Measurements from ENCODE around the gene DEFB132. TPM values are rescaled to one million over a fixed set of nuclear protein-coding genes. Genes with fewer than 3 reads are reported as not detected.

Gene DEFB132
- total and polyA plus RNA-seq, 9 of the 15 experiments (the other 6 are each of a cell fraction or from before 2014, with no cell fraction given), result not detected

DNA sequence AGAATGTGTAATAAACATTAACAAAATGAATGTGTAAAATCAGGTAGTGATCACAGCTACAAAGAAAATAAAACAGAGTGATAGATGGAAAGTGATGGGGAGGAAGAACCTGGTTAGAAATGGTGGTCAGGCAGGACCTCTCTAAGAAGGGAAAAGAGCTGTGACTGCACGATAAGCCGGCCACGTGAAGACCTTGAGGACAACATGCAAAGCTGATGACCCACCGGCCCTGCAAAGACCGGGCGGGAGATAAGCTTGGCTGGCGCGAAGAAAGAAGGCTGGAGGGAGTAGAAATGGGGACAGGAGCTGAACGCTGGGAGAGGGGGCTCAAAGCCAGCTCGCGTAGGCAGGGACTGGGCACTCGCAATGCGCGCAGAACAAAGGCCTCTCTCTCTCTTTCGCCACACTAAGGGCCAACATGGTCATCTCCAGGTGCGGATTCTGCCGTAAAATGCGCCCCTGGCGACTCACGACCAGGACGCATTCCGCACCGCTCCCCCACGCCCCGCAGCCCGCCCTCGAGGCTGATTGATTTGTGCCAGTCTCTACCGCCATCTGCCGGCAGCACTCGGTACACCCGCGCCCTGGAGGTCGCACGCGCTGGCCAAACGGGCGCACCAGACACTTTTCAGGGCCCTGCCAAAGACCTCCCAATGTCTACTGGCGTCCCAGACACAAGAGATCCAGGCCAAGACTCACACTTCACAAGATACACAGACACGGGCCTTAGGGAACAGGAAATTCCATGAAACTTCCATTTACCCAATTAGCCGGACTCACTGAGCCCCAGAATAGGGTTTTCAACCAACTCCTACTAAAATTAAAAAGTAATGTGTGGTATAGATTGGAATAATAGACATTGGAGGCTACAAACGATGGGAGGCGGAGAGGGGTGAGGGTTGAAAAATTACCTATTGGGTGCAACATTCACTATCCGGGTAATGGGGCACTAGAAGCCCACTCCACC lies 9.4 kb downstream of the DEFB132 start (continued):
- TF ChIP-seq ZBTB7A (IDR thresholded peaks at IDR 0.05; ENCODE audit: borderline replicate concordance, control insufficient read depth, low read depth, low read length) (peak; percentile 62; the same call in 1 of the 2 replicates), TFAM (CRISPR knock-in tag; conservative IDR thresholded peaks at IDR 0.05) (no peak), RBM22 (IDR thresholded peaks at IDR 0.05; ENCODE audit: low read depth, low read length, poor library complexity, severe bottlenecking) (no peak), ZSCAN29 (IDR thresholded peaks at IDR 0.05) (no peak), POLR2G (IDR thresholded peaks at IDR 0.05; ENCODE audit: low read depth, low read length) (peak; percentile 72), TBL1XR1 (IDR thresholded peaks at IDR 0.05; ENCODE audit: low read length in 2 of 2) (peak in 1 of 2 experiments; percentile 47; a peak in 1 of 4 replicates), ESRRA (IDR thresholded peaks at IDR 0.05; ENCODE audit: borderline replicate concordance, low read depth) (0 out of 2 replicates have a peak, but pooled peaks have one; percentile 43), POLR2H (tag; IDR thresholded peaks at IDR 0.05; ENCODE audit: low read depth) (peak; percentile 47; the same call in 1 of the 2 replicates), ILF3 (IDR thresholded peaks at IDR 0.05; ENCODE audit: borderline replicate concordance) (no peak), CBFA2T3 (IDR thresholded peaks at IDR 0.05) (peak; percentile 82), SETDB1 (IDR thresholded peaks at IDR 0.05; ENCODE audit: low read length) (no peak), MGA (IDR thresholded peaks at IDR 0.05) (peak; percentile 100), BRCA1 (IDR thresholded peaks at IDR 0.05) (no peak), BRCA1 (CRISPR knock-in tag; IDR thresholded peaks at IDR 0.05) (peak; percentile 97)
- TF ChIP-seq, protein P1, sequence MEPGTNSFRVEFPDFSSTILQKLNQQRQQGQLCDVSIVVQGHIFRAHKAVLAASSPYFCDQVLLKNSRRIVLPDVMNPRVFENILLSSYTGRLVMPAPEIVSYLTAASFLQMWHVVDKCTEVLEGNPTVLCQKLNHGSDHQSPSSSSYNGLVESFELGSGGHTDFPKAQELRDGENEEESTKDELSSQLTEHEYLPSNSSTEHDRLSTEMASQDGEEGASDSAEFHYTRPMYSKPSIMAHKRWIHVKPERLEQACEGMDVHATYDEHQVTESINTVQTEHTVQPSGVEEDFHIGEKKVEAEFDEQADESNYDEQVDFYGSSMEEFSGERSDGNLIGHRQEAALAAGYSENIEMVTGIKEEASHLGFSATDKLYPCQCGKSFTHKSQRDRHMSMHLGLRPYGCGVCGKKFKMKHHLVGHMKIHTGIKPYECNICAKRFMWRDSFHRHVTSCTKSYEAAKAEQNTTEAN (CRISPR knock-in tag; IDR thresholded peaks at IDR 0.05), result peak; percentile 82; the same call in 1 of the 2 replicates
